ENCODE measurements around the gene CDC20B. TPM values are rescaled to one million over a fixed set of nuclear protein-coding genes. Genes with fewer than 3 reads are reported as not detected.

Gene CDC20B
- total RNA-seq, 1 donor from 2014 or later = not detected

GRCh38 chr5:55187370-55187769 lies 14.4 kb upstream of the CDC20B start:
- DNase-seq (ENCODE audit: low spot score in 2 of 2) = no peak
- H3K9me3 ChIP-seq = no peaks in the 10 kb centered on the region
- no peak for TF ChIP-seq CTCF (IDR thresholded peaks at IDR 0.05)
- no peaks in the 10 kb centered on the region for H3K4me1 ChIP-seq
- no peaks in the 10 kb centered on the region for H3K36me3 ChIP-seq
- no peaks in the 10 kb centered on the region for H3K27me3 ChIP-seq
- H3K4me3 ChIP-seq = no peak overlapping the region
- intact Hi-C loops (cut with DNase I) = no loop called here
- H3K27ac ChIP-seq = no peak overlapping the region

DNA sequence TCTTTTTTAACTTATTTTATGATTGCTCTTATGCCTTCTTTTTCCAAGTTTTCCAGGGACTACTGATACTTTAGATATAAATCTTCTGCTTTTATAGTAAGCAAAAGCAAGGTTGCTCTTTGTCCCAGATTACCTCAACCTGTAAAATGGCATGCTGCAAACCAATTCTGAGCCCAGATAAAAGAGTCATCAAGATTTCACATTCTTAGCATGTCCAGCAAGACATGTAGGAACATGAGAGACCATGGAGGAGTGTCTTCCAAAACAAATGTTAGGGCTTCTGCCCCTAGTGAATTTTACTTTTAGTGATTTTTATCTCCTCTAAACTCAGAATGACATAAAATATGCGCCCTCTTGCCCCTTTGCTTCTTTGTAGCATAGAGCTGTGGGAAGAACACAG lies 7.0 kb upstream of the CDC20B start:
- H3K27me3 ChIP-seq = no peaks in the 10 kb centered on the region

DNA sequence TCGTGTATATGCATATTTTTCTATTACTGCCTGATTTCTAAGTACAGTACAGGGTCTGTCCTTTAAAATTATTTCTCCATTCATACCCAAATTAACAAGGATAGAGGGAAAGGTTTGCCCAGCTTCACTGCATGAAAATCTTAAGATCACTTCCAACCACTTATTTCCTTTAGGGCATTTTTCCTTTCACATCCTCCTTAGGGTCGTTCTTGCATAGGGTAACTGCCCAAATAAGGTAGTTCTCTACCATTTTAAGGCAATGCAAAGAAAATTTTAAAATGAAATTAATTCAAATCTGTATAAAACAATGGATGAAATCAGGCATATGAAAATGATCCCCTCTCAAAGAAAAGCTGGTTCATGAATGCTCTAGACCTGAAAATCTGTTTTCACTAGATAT lies 4.1 kb upstream of the CDC20B start:
- no peak for DNase-seq (ENCODE audit: low spot score in 2 of 2)
- no peaks in the 10 kb centered on the region for H3K9me3 ChIP-seq
- peaks cover 0 to 8% of the 10 kb centered on the region in 2 donors for H3K4me1 ChIP-seq
- no peak overlapping the region for H3K27ac ChIP-seq
- peaks cover 6% of the 10 kb centered on the region for H3K27me3 ChIP-seq
- TF ChIP-seq CTCF (IDR thresholded peaks at IDR 0.05) = no peak
- no peaks in the 10 kb centered on the region for H3K36me3 ChIP-seq
- peak overlapping the region in 1 of 2 donors; percentile 41 for H3K4me3 ChIP-seq
- intact Hi-C loops (cut with DNase I) = loop anchor here (10.0 kb wide), 1 partner anchor 1638 kb away; the partner anchor contains the start of gene MAP3K1

More for the DNA sequence above, 7.0 kb upstream of the CDC20B start:
- no peak for TF ChIP-seq CTCF (IDR thresholded peaks at IDR 0.05)
- Histone ChIP-seq H3K4me1 (peaks cover 0 to 2% of the 10 kb centered on the region in 2 donors), H3K9me3 (no peaks in the 10 kb centered on the region), H3K27ac (no peak overlapping the region), H3K4me3 (no peak overlapping the region), H3K36me3 (no peaks in the 10 kb centered on the region)
- no peak for DNase-seq (ENCODE audit: low spot score in 2 of 2)
- intact Hi-C loops (cut with DNase I) = no loop called here

GRCh38 chr5:55176176-55176818 lies 3.3 kb upstream of the CDC20B start:
- intact Hi-C loops (cut with DNase I) = loop anchor here (10.0 kb wide), 1 partner anchor 1639 kb away; the partner anchor contains the start of gene MAP3K1
- H3K27ac ChIP-seq = no peak overlapping the region
- no peaks in the 10 kb centered on the region for H3K9me3 ChIP-seq
- peaks cover 0 to 8% of the 10 kb centered on the region in 2 donors for H3K4me1 ChIP-seq
- DNase-seq (ENCODE audit: low spot score in 2 of 2) = no peak
- peak overlapping the region; percentile 24 to 41 for H3K4me3 ChIP-seq
- H3K27me3 ChIP-seq = peaks cover 6% of the 10 kb centered on the region
- peak in 2 of 3 experiments; percentile 24 to 46 for TF ChIP-seq CTCF (IDR thresholded peaks at IDR 0.05)
- H3K36me3 ChIP-seq = no peaks in the 10 kb centered on the region

GRCh38 chr5:55175781-55176175 lies 2.8 kb upstream of the CDC20B start:
- DNase-seq (ENCODE audit: low spot score in 2 of 2) = no peak
- Histone ChIP-seq H3K4me1 (peaks cover 0 to 8% of the 10 kb centered on the region in 2 donors), H3K4me3 (peak overlapping the region; percentile 24 to 41), H3K27ac (no peak overlapping the region), H3K36me3 (no peaks in the 10 kb centered on the region), H3K27me3 (peaks cover 6% of the 10 kb centered on the region), H3K9me3 (no peaks in the 10 kb centered on the region)
- no peak for TF ChIP-seq CTCF (IDR thresholded peaks at IDR 0.05)
- intact Hi-C loops (cut with DNase I) = loop anchor here (10.0 kb wide), 1 partner anchor 1639 kb away; the partner anchor contains the start of gene MAP3K1
